H1 (cell line): ENCODE measurements around the gene ZNF830. TPM values are rescaled to one million over a fixed set of nuclear protein-coding genes. Genes with fewer than 3 reads are reported as not detected.

ENCODE experiments used
- CBX8 ChIP-seq: fragments of 300-800, 300-1000 bp; sonication (generic); IDR thresholded peaks from 2 replicates; pipeline ENCODE4 v1.7.1; 2016; ENCODE audit warnings: low read depth, low read length, borderline replicate concordance
- CTBP2 ChIP-seq: IDR thresholded peaks from 2 replicates; pipeline ENCODE4 v1.7.0; 2011; ENCODE audit warnings: borderline replicate concordance, mild to moderate bottlenecking, moderate library complexity, mixed read lengths, low read length; ENCODE audit not compliant: insufficient read depth, insufficient read length
- HDAC2 ChIP-seq, 2 experiments: fragments of 300-600 bp in 1 of 2; sonication (generic) in 1 of 2; IDR thresholded peaks; 2 replicates each; pipeline ENCODE4 v1.6.1; 2011 to 2012; ENCODE audit warnings: low read depth in 2 of 2, low read length in 2 of 2, mild to moderate bottlenecking in 2 of 2, moderate library complexity in 2 of 2, borderline replicate concordance in 1 of 2, inconsistent platforms in 1 of 2
- HDAC6 ChIP-seq: IDR thresholded peaks from one replicate; pipeline ENCODE4 v1.7.1; 2012; ENCODE audit warnings: low read depth, mild to moderate bottlenecking, inconsistent platforms, low read length, moderate library complexity
- SIRT6 ChIP-seq: IDR thresholded peaks from one replicate; pipeline ENCODE4 v1.7.1; 2012; ENCODE audit warnings: low read length, inconsistent platforms
- SP2 ChIP-seq: IDR thresholded peaks from 2 replicates; pipeline ENCODE4 v1.6.1; 2012; ENCODE audit warnings: mild to moderate bottlenecking, low read length, inconsistent platforms
- SUZ12 ChIP-seq: fragments of 200-600 bp; sonication (generic); IDR thresholded peaks from 2 replicates; pipeline ENCODE4 v1.6.1; 2012; ENCODE audit warnings: mild to moderate bottlenecking, inconsistent platforms, low read length, moderate library complexity, mixed read lengths
- TAF7 ChIP-seq: optimal IDR thresholded peaks from 2 replicates; pipeline ENCODE3; 2011; ENCODE audit warnings: low read depth, mild to moderate bottlenecking, inconsistent platforms, low read length, moderate library complexity, borderline replicate concordance
- polyA plus RNA-seq, 7 experiments: library from polyadenylated mRNA; depleted of rRNA in 3 of 7; stranded (reverse) in 5 of 7; unstranded in 2 of 7; fragments of >200 nt in 5 of 7; fragments of 200-250 nt in 2 of 7; gene quantifications; 1 replicate in 5 of 7; 2 replicates in 1 of 7; 4 replicates in 1 of 7; pipeline versions ENCODE4 v1.2.1 to v1.2.3, GENCODE V29; 2011 to 2013; ENCODE audit warnings: missing spikeins in 2 of 7, mixed read lengths in 2 of 7
- total RNA-seq: library from RNA; stranded (reverse); fragmentation: NEBNext Ultra II Directional; extraction: Animal tissue kit (Norgen Biotek cat#: 25700); gene quantifications from 2 replicates; pipeline ENCODE4 v1.2.1, GENCODE V29; 2021

ZNF830 gene
- total and polyA plus RNA-seq, 2 of the 8 experiments (the other 6 are each of a cell fraction or from before 2014, with no cell fraction given), result 4.2 to 19.9 TPM

GRCh38 chr17:34920676-34921075 is 40.7 kb upstream of the ZNF830 start (continued):
- TF ChIP-seq SUZ12 (no peak), HDAC6 (no peak), CBX8 (no peak), HDAC2 (IDR thresholded peaks at IDR 0.05; ENCODE audit: borderline replicate concordance in 1 of 2, low read depth in 2 of 2, low read length in 2 of 2) (no peak), SIRT6 (no peak), SP2 (no peak), TAF7 (no peak), CTBP2 (no peak)
- TF ChIP-seq, all 59 proteins: peak for 0
